HG02571 (cell line): ENCODE measurements around the gene SMIM9.
A peak's percentile ranks its signal among the peaks of the same experiment; 100 is the strongest.
"Not testable (repeated sequence)": the region's sequence is repeated elsewhere in the genome, so short reads cannot be mapped to it uniquely, and the experiment has no call there.

Experiments used
- ATAC-seq: cut with Tn5 transposase; IDR thresholded peaks from one replicate; pipeline ENCODE4 v1.9.1; 2021; ENCODE audit warnings: mild to moderate bottlenecking, moderate library complexity; ENCODE audit not compliant: unreplicated experiment

The SMIM9 gene

DNA sequence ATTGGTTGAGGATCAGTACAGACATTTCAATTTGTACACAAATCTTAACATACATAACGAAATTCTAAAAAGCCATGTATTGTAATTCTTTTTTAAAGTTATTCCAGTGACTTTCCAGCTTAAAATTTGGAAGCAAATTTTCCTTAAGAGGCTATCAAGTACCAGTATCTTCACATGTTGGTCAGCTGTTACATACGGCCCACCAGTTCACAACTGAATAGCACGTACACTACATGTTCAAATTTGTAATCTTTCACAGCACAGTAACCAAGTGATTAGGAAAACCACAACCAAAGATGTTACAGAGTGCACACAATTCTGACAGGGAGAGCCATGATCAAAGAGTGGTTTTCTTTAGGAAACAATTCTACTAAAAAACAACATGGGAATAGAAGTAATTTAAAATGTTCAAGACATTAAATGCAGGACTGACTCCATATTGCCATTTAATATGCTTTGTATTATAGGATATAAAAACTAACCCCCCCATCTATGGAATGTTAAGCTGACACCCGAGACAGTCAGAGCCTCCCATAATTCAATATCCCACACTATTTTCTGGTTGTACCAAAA, 18.1 kb downstream of the SMIM9 start:
- ATAC-seq, result not testable (repeated sequence)

GRCh38 chrX:154815274-154815818, 19.1 kb downstream of the SMIM9 start:
- no peak for ATAC-seq

DNA sequence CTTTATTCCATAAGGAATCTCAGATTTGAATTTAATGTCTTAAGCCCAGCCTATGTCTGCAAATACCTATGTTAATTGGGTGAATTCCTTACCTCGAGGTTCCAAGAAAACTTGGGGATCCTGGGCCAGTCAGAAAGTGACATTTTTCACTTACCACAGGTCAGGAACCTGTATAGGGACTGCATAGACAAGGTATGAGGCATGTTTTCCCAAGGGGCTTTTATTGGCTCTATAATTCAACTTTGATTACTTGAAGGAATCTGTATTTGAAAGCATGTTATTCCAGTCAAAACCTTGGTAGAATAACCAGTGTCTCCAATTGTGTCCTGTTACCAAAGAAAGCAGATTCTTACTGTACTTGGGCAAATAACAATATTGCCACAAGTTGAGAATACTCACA, 20.7 kb downstream of the SMIM9 start:
- ATAC-seq, result no peak

DNA sequence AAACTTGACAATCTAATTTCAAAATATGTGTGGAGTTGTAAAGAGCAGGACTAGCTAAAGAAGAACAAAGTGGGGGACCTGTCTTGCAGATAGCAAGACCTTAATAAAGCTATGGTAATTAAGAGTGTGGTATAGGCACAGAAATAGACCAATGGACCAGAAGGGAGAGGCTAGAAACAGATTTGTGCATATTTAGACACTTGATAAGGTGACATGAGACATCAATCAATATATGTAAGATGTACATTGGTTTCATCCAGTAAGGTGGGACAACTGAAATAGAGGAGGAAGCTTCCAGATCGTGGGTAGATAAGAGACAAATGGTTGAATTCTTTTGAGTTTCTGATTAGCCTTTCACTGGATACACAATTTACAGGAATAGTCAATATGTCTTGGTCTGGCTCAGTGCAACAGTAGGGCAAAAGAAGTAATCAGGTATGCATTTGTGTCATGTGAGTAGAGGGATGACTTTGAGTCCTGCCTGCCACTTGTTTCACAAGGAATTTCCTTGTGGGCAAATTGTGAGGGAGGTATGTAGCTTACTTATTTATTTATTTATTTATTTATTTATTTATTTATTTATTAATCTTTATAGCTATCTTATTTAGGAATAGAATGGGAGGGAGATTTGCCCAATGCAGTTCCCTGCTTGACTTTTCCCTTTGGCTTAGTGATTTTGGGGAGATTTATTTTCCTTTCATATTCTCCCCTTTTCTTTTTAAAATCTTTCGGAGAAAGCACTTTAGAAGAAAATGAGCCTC, 21.9 kb downstream of the SMIM9 start:
- no peak for ATAC-seq

- ATAC-seq, result no peak
Observed at GRCh38 chrX:154809939-154810665, 24.4 kb downstream of the SMIM9 start.

DNA sequence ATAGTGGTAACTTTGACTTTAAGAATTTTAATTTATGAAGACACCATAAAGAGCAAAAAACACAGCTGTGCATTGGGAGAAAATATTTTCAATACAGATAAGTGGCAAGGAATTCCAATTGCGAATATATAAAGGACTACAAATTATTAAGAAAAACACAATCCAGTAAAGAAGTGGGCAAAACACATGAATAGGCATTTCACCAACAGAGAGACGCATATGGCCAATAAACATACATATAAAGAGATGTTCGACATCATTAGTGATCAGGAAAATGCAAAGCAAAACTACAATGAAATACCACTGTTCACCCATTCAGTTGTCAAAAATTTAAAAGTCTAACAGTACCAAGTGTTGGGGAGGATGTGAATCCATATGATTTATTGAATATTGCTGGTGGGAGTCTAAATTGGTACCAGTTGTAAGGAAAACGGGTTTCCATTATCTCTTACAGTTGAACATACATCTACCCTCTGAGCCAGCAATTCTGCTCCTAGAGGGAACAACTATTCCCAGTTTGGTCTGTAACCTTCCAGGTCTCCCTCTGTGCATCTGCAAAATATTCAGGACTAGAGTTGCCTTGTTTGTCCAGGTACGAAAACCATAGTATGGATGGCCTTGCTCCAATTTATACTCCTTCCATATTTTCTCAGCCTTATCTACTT, 27.5 kb downstream of the SMIM9 start:
- no peak for ATAC-seq

- ATAC-seq, result no peak
Observed at GRCh38 chrX:154805696-154806091, 28.8 kb downstream of the SMIM9 start.

GRCh38 chrX:154804957-154805695, 29.3 kb downstream of the SMIM9 start, which contains the start of gene MPP1:
Gene MPP1, minus strand, starts transcription at chrX:154805485. Its CDS starts 112 bp downstream, at chrX:154805373.
- peak; percentile 95 for ATAC-seq

DNA sequence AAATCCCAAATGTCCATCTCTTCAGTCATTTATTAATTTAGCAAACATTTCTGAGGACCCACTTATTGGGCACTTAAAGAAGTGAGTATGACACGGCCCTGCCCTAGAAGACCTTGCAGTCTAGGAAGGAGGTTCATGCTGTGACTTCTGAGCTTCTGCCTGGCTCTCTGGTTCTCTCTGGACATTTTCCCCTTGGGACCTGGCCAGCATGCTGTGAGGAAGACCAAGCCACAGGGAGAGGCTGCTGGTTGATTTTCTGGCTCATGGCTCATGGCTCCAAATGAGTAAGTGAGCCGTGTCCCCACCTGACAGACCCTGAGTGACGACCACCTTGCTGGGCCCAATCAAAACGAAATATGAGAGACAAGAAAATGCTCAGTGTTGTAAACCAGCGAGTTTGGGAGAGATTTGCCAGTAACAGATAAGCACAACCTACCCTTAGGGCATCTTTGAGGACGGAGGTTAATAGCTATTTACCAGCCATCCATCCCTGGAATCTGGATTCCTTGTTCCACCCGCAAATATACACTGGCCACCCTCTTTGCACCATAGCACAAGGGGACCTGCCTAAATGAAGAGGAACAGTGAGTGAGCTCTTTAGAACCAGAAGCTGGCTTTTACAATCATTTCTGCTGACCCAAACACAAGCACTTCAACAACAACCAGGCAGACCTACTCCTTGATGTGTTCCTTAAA, 30.1 kb downstream of the SMIM9 start:
- no peak for ATAC-seq

DNA sequence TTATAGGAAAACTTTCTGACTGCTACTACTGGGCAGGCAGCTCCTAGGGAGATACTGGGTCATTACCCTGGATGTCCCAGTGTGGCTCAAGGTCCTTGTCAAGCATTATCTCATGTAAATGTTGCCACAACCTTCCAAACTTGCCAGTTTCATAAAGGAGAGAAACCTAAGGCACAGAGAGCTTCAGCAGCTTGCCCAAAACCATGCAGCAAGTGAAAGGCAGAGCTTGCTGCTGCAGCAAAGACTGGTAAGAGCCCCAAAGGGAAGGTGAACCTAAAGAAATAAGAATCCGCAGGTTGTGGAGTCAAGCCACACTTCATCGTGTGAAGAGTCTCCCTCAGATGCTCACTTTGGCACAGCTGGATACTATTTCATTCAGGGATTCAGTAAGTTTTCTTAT, 31.5 kb downstream of the SMIM9 start:
- no peak for ATAC-seq

GRCh38 chrX:154800478-154801210, 33.8 kb downstream of the SMIM9 start:
- ATAC-seq, result no peak

- no peak for ATAC-seq
Observed at GRCh38 chrX:154799556-154800348, 34.7 kb downstream of the SMIM9 start.

DNA sequence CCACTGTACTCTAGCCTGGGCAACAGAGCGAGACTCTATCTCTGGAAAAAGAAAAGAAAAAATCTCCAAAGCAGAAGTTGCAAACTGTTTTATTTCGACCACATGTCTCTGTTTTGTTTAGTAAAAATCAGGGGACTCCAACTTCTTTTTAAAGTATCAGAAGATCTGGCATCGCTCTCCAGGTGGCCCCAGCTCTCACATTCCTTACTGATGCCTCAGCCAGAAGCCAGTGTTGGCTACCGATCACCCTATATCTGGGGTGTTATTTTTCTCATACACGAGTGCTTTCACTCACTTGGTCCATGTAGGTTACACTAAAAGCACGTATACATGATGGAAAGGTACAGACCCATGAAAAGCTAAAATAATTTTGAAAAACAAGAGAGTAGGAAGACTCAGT, 37.5 kb downstream of the SMIM9 start:
- ATAC-seq, result no peak

- no peak for ATAC-seq
Observed at GRCh38 chrX:154795016-154795415, 39.4 kb downstream of the SMIM9 start.

DNA sequence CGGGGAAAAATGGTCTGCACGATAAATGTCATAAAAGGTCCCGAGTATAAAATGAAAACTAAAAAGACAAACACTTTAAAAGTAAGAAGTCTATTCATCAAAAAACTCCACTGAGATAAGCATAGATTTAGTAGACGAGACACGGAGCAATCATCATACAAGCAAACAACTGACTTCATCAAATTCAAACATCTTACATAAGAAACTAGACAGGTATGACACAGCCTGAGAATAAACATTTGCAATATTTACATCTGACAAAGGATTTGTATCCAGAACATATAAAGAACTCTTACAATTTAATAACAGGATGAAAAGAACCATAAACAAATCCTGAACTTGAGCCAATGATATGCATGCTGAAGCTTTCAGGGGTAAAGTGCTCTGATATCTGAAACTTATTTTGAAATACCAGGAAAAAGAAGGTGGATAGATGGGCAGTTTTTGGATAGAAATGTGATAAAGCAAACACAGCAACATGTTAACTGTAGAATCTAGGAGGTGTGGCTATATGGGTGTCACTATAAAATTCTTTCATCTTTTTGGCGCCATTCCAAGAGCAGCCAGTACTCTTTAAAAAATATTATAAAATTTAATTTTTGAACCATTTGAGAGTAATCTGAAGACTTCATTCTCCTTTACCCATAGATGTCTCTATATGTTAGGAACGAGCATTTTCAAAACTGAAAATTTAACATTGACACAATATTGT, 41.2 kb downstream of the SMIM9 start:
- ATAC-seq, result no peak

DNA sequence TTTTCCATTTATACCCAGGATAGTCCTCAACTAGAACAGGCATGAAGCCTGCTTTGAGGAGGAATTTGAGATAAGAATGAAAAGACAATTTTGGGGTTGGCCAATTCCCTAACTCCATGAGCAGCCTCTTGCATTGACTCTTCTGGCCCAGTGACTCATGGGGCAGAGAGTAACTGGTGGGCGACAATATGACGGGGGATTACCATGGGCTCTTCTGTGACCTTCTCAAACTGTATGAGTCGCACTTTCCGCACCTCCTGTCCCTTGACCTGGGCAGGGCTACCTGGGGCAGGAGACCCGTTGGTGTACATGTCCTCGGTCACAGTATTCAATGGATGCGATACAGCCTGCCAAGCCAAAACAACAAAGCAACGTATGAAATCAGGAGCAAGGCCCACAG, 42.5 kb downstream of the SMIM9 start:
- ATAC-seq, result no peak

DNA sequence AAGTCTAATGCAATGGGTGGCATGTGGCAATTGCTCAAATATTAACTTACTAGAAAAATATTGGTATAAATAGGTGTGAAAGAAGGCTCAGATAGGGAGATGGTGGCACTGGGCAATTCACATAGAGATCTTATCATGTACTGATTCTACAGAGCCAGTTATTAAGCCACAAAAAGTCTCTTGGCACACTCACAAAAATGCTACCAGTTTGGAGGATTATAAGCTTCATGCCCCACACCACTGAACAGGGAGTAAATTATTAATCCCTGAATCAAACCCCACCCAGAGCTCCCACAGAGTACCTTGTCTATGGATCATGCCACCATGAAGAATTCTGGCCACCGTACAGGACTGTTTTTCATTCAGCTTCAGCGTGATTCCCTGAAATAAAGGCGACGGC, 43.0 kb downstream of the SMIM9 start:
- ATAC-seq, result no peak

- ATAC-seq, result no peak
Observed at GRCh38 chrX:154785716-154786115, 48.7 kb downstream of the SMIM9 start.
